Stimulated activated CD4-positive, alpha-beta T cell treated with anti-CD3 and anti-CD28 coated beads, Interleukin-4, amount 100 ng/mL, for 1 hour (primary cell): Measurements from ENCODE around the gene FBXW9.
"Not testable (repeated sequence)": the region's sequence is repeated elsewhere in the genome, so short reads cannot be mapped to it uniquely, and the experiment has no call there.

Source experiments
- DNase-seq: peaks from one replicate; pipeline ENCODE4 v3.0.0-alpha.2; 2020

FBXW9 gene

GRCh38 chr19:12648088-12648487 is 48.3 kb downstream of the FBXW9 start:
- no peak for DNase-seq

DNA sequence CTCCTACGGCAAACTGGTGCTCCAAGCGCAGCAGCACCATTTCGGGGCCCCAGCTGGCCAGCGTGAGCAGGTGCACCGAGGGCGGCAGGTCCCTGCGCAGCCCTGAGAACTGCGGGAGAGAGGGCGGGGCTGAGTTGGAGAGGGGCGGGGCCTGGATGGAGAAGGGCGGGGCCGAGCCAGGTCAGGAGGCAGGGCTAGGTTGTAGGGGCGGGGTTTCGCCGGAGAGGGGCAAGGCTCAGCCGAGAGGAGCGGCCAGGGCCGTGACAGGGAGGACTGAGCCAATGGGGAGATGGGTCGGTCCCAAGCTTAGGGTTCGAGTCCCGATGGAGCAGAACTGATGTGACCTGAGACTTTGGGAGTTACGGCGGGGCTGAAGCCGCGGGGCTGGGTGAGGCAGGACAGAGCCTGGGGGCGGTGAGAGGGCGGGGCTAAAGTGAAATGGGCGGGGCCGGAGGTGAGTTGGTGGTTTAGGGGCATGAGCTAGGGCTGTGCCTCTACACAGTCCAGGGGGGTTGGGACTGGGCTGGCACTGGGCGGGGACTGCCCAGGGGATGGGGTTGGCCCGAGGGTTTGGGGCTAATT is 48.9 kb downstream of the FBXW9 start:
- DNase-seq: peak; percentile 39

GRCh38 chr19:12647047-12647446 is 49.4 kb downstream of the FBXW9 start:
- no peak for DNase-seq

DNA sequence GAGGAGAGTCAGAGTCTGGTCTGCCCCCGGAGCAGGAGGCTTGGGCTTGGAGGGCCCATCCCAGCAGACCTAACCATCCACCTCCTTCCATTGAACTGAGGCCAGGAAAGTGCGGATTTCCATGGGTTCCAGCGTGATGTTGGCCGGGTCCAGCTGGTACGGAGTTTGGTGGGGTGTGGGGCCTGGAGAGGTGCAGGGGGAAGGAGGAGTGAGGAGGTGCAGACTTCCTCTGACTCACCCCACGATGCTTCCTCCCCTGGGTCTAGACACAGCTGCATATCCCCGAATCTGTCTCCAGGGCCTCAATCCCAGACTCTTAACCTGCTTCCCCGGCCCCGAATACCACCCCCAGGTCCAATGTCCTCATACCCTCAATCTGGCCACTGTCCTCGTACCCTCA is 49.9 kb downstream of the FBXW9 start:
- DNase-seq: no peak

DNA sequence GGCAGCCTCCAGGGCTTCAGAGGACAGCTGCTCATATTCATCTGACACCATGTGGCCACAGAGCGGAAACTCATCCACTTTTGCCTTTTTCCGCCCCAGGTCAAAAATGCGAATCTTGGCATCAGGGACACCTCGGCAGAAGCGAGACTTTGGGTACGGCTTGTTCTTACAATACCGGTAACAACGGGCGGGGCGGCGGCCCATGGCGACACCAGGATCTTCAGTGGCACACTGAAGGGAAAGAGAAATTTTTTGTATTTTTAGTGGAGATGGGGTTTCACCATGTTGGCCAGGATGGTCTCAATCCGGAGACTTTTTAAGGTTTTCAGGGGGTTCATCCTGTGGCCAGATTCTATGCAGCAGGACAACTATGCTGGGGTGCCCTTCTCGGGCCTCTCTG is 52.7 kb downstream of the FBXW9 start:
- not testable (repeated sequence) for DNase-seq

GRCh38 chr19:12642506-12642905 is 53.9 kb downstream of the FBXW9 start:
- DNase-seq: no peak

- no peak for DNase-seq
Observed at GRCh38 chr19:12641456-12641855, 55.0 kb downstream of the FBXW9 start.

DNA sequence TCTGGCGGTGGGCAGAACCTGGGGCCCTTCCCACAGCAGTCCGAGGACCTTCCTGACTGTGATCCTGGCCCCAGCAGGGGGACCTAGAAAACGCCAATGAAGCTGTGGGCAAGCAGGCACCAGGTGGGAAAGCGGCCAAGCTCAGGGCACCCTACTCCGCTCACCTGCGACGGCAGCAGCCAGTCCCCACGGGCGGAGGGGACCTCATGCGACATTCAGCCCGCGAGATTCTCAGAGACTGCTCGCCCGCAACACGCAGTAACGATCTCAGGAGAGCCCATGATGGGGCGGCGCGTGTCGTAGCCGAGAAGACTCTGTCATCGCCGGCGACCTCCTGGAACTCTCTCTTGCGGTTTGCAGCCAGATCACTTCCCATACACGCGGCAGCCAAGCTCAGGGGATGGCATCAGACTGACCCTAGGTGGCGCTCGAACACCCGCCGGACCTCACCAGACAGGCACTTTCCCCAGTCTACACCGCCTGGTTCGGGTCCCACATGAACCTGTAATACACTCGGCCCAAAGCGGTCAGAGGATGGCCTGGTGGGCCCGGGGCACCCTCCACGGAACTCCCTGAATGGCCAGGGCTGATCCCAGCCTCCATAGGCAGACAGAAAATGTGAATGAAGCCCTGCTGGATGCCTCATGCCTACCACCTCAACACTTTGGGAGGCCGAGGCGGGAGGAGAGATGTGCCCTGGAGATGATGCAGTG is 56.4 kb downstream of the FBXW9 start:
- DNase-seq: peak; percentile 86
